ENCODE results near the gene CST7. TPM values are rescaled to one million over a fixed set of nuclear protein-coding genes. Genes with fewer than 3 reads are reported as not detected.

CST7 gene
- total and polyA plus RNA-seq, 10 of the 15 experiments (the other 5 are each of a cell fraction or from before 2014, with no cell fraction given): 0.69 TPM; not detected in 9

DNA sequence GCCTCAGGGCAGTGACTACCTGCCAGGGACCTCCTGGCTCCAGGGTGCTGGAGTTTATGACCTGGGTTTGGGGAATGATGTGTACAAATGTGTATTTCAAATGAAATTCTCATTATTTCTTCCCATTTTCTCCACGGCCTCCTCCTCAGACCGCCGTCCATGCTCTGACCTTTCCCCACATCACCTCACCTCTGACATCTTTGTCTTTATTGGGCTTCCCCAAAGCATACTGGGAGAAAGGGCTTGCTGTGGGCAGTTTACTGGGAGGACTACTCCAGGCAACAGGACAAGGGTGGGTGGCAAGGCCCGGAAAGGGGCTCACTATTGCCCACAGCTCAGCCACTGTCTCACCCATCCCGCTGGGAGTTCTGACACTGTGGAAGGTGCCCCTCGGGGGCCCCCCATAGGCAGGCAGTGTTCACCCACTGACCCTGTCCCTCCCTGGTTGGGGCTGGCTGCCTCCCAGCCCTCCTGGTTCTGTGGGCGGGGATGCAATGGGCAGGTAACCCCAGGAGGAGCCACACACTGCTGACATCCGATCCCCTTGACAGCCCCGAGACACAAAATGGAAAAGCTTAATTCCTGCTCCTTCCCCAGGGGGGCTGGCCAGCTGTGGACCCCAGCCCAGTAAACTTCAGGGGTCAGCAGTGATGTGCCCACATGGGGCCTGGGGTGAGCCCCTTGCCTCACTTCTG lies 39.8 kb upstream of the CST7 start (continued):
- TF ChIP-seq, protein P1, sequence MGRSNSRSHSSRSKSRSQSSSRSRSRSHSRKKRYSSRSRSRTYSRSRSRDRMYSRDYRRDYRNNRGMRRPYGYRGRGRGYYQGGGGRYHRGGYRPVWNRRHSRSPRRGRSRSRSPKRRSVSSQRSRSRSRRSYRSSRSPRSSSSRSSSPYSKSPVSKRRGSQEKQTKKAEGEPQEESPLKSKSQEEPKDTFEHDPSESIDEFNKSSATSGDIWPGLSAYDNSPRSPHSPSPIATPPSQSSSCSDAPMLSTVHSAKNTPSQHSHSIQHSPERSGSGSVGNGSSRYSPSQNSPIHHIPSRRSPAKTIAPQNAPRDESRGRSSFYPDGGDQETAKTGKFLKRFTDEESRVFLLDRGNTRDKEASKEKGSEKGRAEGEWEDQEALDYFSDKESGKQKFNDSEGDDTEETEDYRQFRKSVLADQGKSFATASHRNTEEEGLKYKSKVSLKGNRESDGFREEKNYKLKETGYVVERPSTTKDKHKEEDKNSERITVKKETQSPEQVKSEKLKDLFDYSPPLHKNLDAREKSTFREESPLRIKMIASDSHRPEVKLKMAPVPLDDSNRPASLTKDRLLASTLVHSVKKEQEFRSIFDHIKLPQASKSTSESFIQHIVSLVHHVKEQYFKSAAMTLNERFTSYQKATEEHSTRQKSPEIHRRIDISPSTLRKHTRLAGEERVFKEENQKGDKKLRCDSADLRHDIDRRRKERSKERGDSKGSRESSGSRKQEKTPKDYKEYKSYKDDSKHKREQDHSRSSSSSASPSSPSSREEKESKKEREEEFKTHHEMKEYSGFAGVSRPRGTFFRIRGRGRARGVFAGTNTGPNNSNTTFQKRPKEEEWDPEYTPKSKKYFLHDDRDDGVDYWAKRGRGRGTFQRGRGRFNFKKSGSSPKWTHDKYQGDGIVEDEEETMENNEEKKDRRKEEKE (IDR thresholded peaks at IDR 0.05): no peak

DNA sequence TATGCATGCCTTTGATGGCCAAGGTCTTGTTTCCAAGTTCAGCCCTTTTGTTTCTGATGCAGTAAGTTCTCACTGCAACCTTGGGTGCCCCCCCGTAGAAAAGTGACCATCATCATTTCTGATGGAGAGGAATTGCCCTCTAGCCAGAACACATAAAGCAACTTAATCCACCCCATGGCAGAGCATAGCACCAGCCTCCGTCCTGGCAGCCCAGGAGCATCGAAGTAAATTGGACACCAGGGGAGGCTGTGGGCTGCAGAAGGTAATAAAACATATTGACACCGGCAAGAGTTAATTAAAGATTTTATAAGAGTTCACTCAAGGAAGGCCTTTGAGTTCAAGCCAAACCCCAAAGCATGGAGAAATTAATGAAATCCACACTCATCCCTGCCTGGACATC lies 39.2 kb upstream of the CST7 start:
- WGBS (ENCODE audit: insufficient coverage, insufficient replicate concordance, low lambda C conversion rate, missing lambda C conversion rate): 33% methylated on average over 4 of the region's 4 CpGs
- H3K79me2 ChIP-seq (ENCODE audit: control insufficient read depth, insufficient read depth, low read length): no peaks in the 10 kb centered on the region
- no peak for FAIRE-seq
- no peaks in the 10 kb centered on the region; the same call in 2 of the 3 replicates for H3K9me3 ChIP-seq (replicated peaks; ENCODE audit: control insufficient read depth, insufficient read depth, low read length)
- ChIA-PET SMC1A (ENCODE audit: uncharacterized antibody, unreplicated experiment) (no interaction called here), CTCF (interaction anchor here (0.9 kb wide), 1 partner anchor 379 kb away, joined by 4 read pairs; no protein-coding TSS in a partner anchor), POLR2A (no interaction called here), RAD21 (ENCODE audit: unreplicated experiment) (no interaction called here)
- intact Hi-C loops (cut with micrococcal nuclease; ENCODE audit: unreplicated experiment) (no loop called here), in situ Hi-C loops (cut with MboI) (loop anchor here (25.0 kb wide), 1 partner anchor 973 kb away; no protein-coding TSS in a partner anchor)
- no peaks in the 10 kb centered on the region for H3K36me3 ChIP-seq (ENCODE audit: control insufficient read depth in 2 of 2, insufficient read depth in 2 of 2, low read length in 1 of 2)
- no peaks in the 10 kb centered on the region for H3K4me1 ChIP-seq (ENCODE audit: control insufficient read depth, insufficient read depth, low read length)
- no peak overlapping the region for H3K4me2 ChIP-seq (ENCODE audit: control insufficient read depth, insufficient read depth)
- no peak overlapping the region for H3K27ac ChIP-seq (ENCODE audit: control insufficient read depth, insufficient read depth)
- H3K9ac ChIP-seq (ENCODE audit: control insufficient read depth, insufficient read depth, low read length): no peak overlapping the region
- TF ChIP-seq HDAC2 (IDR thresholded peaks at IDR 0.05) (no peak), POLR2AphosphoS2 (IDR thresholded peaks at IDR 0.05; ENCODE audit: low read depth, low read length) (no peak), YBX1 (IDR thresholded peaks at IDR 0.05) (no peak), HDAC6 (IDR thresholded peaks at IDR 0.05; ENCODE audit: unreplicated experiment) (no peak), STAT1 (conservative IDR thresholded peaks at IDR 0.05) (no peak), ZBED1 (IDR thresholded peaks at IDR 0.05; ENCODE audit: borderline replicate concordance) (no peak), ETV6 (conservative IDR thresholded peaks at IDR 0.05 in 1 of 2, IDR thresholded peaks at IDR 0.05 in 1 of 2; ENCODE audit: borderline replicate concordance in 1 of 2, low read depth in 1 of 2) (no peak), MXI1 (IDR thresholded peaks at IDR 0.05; ENCODE audit: low read depth, low read length) (no peak), PAX8 (IDR thresholded peaks at IDR 0.05) (no peak), LARP7 (IDR thresholded peaks at IDR 0.05) (no peak), DPF2 (IDR thresholded peaks at IDR 0.05) (no peak), RBBP5 (conservative IDR thresholded peaks at IDR 0.05) (no peak), BMI1 (IDR thresholded peaks at IDR 0.05; ENCODE audit: borderline replicate concordance) (no peak), SREBF1 (IDR thresholded peaks at IDR 0.05; ENCODE audit: low read length) (no peak), ZNF622 (IDR thresholded peaks at IDR 0.05) (no peak), CREM (IDR thresholded peaks at IDR 0.05; ENCODE audit: low read depth) (no peak), NR2F1 (conservative IDR thresholded peaks at IDR 0.05) (no peak)
- TF ChIP-seq, protein P2, sequence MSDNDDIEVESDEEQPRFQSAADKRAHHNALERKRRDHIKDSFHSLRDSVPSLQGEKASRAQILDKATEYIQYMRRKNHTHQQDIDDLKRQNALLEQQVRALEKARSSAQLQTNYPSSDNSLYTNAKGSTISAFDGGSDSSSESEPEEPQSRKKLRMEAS (IDR thresholded peaks at IDR 0.05; ENCODE audit: low read depth, low read length): no peak
- TF ChIP-seq, protein P3, sequence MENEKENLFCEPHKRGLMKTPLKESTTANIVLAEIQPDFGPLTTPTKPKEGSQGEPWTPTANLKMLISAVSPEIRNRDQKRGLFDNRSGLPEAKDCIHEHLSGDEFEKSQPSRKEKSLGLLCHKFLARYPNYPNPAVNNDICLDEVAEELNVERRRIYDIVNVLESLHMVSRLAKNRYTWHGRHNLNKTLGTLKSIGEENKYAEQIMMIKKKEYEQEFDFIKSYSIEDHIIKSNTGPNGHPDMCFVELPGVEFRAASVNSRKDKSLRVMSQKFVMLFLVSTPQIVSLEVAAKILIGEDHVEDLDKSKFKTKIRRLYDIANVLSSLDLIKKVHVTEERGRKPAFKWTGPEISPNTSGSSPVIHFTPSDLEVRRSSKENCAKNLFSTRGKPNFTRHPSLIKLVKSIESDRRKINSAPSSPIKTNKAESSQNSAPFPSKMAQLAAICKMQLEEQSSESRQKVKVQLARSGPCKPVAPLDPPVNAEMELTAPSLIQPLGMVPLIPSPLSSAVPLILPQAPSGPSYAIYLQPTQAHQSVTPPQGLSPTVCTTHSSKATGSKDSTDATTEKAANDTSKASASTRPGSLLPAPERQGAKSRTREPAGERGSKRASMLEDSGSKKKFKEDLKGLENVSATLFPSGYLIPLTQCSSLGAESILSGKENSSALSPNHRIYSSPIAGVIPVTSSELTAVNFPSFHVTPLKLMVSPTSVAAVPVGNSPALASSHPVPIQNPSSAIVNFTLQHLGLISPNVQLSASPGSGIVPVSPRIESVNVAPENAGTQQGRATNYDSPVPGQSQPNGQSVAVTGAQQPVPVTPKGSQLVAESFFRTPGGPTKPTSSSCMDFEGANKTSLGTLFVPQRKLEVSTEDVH (IDR thresholded peaks at IDR 0.05; ENCODE audit: low read depth, partially characterized antibody): no peak
- DNase-seq (ENCODE audit: low read depth, low spot score): no peak
- no TSS peak for BruUV-seq (replicated peaks)
- H3K27me3 ChIP-seq (replicated peaks in 1 of 2; ENCODE audit: control insufficient read depth in 2 of 2, insufficient read depth in 2 of 2, low read length in 1 of 2): no peaks in the 10 kb centered on the region; a peak in 1 of 4 replicates
- no peak for ATAC-seq
- no peaks in the 10 kb centered on the region for H4K20me1 ChIP-seq (ENCODE audit: control insufficient read depth, insufficient read depth)
- H3K4me3 ChIP-seq: no peak overlapping the region
- no peak overlapping the region for H2AFZ ChIP-seq (ENCODE audit: control insufficient read depth, low read depth, low read length)
